HG03378 (cell line): ENCODE measurements around the gene ARFGAP3.
"Not testable (repeated sequence)": the region's sequence is repeated elsewhere in the genome, so short reads cannot be mapped to it uniquely, and the experiment has no call there.

Experiments used
- ATAC-seq: cut with Tn5 transposase; IDR thresholded peaks from one replicate; pipeline ENCODE4 v1.9.1; 2021; ENCODE audit warnings: mild to moderate bottlenecking, moderate library complexity; ENCODE audit not compliant: unreplicated experiment

The ARFGAP3 gene

DNA sequence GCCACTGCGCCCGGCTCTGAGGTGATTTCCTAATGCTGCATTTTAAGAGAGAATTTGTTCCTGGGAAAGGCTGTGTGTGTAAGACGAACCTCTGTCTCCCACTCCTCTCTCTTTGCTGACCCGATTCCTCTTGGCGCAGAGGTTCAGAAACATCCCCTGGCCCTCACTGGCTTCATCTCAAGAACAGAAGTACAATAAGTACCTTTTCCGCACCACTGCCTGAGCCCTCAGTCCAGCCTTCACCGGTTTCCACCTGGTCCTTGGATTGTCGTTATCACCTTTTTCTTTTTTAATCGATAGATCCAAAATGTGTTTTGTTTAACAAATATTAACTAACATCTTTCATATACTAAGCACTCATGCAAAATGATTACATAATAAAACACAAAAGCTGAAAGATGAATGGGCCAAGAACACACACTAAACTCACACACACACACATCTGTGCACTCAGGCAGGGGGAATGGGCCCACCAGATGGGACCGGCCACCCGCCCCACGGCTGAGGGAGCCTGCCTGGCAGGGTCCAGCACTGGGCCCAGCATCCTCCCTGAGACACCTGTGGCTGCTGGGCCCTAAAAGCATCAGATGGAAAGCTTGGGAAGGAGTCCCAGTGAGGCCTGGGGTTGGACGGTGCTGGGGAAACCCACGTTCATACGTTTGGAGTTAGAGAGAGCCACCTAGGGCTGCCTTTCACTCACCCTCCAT lies 86.0 kb downstream of the ARFGAP3 start:
- no peak for ATAC-seq

DNA sequence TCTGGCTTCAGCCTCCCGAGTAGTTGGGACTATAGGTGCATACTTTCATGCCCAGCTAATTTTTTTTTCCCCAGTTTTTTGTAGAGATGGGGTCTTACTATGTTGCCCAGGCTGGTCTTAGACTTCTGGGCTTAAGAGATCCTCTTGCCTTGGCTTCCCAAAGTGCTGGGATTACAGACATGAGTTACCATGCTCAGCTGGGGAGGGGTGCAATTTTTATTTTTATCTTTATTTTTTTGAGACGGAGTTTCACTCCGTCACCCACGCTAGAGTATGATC lies 86.7 kb downstream of the ARFGAP3 start:
- no peak for ATAC-seq

DNA sequence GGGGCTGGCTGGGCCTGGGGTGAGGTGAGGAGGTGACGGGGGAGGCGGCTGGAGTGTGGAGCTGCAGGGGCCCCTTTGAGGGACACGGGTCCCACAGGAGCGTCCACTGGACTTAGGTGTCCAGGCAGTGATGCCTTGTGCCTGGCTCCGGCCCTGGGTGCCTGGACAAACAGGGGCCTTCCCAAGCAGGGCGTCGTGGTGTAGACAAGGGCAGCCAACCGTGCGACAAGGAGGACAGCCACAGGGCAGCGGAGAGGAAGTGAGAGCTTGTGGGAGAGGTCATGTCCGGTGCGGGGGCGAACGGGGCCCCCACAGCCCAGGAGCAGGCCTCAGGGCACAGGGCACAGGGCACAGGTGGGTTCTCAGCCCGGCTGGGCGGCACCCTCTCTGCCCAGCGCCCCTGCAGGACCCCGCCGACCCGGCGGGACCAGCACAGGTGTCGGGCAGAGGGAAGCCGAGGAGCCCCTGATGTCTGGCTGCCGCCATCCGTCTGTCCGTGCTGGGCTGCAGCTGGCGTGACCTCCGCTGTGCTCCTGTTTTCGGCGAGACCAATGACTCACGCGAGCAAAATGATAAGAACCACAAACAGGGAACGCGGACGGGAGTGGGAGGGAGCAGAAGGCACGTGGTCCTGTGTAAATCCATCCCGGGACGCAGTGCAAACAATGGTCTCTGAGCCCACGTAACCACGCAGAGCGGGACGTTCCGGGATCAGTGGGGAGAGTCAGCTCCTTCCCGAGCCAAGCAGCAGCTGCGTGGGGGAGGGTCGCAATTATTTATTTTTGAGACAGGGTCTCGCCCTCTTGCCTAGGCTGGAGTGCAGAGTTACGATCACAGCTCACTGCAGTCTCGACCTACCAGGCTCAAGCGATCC lies 87.3 kb downstream of the ARFGAP3 start:
- peak; percentile 58 for ATAC-seq

DNA sequence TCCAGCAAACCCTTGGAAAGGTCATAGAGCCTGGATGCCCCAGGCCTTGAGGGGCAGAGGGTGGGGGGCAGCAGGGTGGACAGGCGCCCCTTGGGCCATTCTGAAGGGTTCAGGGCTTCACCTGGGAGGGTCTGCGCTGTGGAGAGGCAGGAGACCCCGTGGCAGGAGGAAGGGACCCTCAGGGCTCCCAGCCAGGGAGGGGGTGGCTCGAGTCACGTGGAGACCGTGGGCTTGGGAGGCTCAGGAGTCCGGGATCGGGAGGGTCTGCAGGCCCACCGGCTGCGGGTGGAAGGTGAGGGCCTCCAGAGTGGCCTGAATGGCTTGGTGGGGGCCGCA lies 87.9 kb downstream of the ARFGAP3 start:
- no peak for ATAC-seq

DNA sequence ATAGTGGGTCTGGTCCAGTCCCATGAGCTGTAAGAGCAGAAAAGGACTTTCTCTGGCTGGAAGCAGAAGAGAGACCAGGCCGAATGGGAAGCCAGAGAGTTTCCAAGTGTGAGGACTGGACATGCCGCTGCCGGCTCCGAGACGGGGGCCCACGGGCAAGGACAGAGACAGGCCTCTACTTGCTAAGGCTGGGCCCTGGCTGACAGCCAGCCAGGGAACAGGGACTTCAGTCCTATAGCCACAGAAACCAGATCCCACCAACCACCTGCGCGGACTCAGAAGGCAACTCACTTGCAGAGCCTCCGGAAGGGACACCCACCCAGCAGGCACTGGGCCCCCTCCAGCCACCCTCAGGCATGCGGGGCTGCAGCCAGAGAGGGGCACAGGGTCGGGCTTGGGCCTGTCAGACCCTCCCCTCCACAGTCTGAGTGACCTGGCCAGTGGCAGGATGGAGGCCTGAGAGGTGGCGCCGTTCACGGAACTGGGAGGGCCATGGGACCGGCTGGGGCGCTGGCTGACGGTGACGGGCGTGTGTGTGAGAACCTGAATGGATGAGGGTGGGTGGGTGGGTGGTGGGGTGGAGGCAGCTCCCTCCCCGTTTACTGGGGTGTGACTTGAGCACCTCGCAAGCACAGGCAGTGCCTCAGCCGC lies 88.6 kb downstream of the ARFGAP3 start:
- ATAC-seq, result no peak

DNA sequence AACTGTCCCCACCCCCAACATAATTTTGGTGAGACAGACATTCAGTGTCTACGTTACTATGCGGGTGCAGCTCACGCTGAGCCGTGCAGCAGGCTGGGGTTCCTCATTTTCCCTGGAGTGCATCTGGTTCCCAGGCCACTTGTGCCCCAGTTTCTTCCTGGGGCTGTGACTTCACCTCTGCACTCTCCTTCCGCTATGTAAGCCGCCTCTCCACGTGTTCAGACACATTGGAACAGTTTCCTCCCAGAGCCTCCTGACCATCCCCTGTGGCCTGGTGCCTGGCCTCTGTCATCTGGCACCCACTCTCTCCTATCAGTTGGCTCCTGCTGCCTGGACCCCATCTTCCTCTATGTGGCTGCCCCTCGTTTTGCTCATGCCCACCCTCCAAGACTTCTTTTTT lies 90.2 kb downstream of the ARFGAP3 start:
- ATAC-seq, result no peak

DNA sequence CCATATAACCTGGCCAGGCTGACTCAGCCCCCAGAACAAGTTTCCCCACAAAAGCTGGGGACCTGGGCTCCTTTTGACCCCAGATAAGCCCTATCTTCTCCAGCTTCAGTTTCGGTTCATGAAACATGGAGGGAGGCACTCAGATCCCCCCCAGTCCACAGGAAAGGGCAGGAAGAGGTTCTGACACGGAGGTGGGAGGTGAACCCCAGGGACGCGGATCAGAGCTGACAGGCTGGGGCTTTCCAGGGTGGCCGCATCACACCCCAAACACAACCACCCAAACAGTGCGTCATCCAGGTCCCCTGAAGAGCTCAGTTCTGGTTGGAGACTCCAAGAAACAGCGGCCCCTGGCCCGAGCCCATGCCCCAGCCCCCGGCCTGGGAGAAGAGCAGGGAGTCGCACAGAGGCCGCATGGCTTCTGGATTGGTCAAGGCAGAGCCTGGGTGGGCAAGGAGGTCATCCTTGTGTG lies 92.1 kb downstream of the ARFGAP3 start:
- ATAC-seq, result no peak

DNA sequence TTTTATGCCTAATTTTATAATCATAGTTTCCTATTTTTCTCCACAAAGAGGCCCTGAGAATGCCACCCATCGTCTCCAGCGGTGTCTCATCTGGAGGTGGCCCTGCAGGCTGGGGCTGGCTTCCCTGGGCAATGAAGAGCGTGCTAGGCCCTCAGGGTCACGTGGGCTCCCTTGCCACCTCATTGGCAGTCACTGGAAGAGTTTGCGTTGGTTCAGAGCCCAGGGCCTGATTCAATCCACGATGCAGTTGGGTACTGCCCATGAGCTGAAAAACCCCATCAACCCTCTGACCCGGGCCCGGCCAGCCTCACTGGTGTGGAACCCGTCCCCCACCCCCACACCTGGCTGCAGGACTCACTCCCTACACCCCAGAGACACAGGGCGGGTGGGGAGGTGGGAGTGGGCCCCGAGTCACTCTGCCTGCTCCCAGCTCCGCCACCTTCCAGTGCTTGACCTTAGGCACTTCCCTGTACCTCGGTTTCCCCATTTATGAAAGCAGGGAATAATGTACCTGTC lies 93.0 kb downstream of the ARFGAP3 start:
- no peak for ATAC-seq

DNA sequence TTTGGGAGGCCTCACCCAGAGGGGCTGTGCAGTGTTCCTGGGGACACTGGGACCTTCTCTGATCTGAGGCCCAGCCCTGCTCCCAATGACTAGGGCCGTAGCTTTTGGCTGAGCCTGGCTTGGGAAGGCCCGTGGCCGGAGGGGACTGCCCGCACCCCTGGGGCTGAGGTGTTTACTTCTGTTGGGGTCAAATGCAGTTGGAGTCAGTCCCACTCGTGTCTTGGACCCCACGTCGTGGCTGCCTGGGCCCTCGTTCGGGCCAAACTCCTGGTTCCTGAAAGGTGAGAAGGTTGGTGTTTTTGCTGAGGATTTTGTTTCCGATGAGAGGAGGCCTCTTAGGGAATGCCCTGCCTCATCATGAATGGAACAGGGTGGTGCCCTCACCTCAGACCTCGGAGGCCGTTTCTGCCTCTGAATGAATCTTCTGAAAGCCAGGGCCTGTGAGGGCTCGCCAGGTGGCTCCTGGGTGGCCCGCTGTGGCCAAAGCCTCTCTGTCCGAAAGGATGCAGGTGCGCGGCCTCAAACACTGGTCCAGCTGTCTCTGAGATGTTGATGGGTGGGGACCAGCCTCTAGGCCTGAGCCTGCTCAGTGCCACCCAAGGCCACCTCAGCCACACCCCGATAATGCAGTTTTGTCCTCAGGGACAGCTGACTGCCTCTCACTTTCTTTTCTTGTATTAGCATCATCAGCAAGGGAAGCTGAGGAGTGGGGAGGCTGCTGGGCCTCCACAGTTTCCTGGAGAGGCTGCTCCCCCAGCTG lies 96.1 kb downstream of the ARFGAP3 start:
- no peak for ATAC-seq

DNA sequence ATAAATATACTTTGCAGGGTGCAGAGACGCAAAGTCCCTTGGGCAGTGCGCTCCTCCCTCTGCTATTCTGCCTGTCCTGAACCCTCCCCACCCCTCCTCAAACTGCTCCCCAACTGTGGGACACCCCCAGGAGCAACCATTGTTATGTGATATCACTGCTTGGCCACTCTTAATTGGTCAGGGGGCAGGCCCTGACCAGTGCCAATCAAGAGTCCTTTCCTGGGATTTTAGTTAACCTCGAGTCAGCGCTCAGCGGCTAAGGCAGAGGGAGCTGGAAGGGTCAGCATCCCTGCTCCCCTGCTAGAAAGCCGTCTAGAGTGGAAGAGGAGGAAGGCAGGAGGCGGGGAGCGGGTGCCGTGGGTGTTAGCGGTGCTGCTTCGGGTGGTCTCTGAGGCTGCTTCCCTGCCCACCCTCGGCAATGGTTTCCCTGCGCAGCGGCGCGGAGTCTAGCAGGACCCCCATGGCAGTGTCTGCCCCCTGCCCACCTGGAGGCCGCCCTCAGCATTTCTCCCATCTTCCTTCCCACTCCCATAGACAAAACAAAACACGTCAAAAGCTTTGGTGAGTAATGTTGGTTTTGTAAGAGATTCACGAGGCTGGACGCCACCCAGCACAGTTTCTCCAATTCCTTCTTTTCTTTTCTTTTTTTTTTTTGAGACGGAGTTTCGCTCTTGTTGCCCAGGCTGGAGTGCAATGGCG lies 98.0 kb downstream of the ARFGAP3 start:
- ATAC-seq, result no peak

DNA sequence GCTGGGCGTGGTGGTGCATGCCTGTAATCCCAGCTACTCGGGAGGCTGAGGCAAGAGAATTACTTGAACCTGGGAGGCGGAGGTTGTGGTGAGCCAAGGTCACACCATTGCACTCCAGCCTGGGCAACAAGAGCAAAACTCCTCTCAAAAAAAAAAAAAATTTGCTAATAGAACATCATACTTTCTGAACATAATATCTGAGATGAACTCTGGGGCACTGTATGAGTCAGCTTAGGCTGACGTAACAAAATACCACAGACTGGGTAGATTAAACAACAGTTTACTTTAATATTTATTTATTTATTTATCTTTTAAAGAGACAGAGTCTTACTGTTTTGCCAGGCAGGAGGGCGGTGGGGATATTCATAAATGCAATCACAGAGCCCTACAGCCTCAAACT lies 101.5 kb downstream of the ARFGAP3 start:
- ATAC-seq, result not testable (repeated sequence)

DNA sequence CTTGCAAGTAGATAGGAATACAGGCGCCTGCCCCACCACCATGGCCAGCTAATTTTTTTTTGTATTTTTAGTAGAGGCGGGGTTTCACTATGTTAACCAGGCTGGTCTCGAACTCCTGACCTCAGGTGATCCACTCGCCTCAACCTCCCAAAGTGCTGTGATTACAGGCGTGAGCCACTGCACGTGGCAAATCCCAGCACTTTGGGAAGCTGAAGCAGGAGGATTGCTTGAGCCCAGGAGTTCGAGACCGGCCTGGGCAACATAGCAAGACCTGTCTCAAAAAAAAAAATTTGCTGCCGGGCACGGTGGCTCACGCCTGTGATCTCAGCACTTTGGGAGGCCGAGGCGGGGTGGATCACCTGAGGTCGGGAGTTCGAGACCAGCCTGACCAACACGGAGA lies 102.0 kb downstream of the ARFGAP3 start:
- not testable (repeated sequence) for ATAC-seq

DNA sequence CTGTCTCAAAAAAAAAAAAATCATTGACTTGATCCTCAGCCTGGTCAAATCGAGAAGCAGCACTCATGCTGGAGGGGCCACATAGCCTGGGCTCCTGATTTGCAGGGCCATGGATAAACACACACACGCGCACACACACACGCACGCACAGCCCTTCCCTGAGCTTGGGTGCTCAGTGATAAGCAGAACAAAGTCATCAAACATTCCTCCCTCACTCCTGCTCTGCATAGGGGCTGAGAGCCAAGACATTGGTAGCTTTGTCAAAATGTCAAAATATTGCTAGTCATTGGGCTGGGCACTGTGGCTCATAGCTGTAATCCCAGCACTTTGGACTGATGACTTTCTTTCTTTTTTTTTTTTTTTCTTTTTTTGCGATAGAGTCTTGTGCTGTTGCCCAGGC lies 102.4 kb downstream of the ARFGAP3 start:
- ATAC-seq, result no peak

DNA sequence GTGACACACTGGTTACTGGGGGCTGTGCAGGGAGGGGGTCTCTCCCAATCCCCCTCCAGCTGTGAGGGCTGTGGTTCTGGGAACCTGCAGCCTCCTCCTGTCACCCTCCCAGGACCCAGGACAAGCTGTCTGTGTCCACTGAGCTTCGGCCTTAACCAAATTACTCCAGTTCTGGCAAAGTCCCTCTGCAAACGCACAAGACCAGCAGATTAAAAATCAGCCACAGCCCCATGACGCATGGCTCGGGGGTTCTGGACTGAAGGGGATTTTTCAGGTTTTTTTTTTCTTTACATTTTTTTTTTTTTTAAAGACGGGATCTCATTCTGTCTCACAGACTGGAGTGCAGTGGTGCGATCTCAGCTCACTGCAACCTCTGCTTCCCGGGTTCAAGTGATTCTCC lies 104.2 kb downstream of the ARFGAP3 start:
- ATAC-seq, result no peak

DNA sequence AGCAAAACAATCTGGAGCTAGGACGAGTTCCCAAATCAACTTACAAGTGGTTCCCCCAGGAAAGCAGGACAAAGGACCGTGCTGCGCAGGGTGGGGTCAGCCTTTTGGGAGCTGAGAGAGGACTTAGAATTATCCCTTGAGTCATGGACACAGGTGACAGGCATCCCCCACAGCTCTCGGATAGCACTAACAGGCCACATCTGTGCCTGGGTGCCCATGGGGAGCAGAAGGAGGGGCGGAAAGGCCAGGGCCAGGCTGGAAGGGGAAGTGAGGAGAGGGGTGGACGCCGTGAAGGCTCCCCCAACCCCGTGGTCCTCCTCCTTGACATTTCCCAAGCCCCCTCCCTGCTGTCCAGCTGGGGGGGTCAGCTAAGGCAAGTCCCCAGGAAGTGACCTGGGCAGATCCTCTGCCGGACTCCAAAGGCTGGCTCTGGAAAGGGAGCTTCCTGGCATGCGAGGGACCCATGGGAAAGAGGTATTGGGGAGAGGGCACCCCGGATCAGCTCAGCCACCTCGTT lies 104.8 kb downstream of the ARFGAP3 start:
- no peak for ATAC-seq

DNA sequence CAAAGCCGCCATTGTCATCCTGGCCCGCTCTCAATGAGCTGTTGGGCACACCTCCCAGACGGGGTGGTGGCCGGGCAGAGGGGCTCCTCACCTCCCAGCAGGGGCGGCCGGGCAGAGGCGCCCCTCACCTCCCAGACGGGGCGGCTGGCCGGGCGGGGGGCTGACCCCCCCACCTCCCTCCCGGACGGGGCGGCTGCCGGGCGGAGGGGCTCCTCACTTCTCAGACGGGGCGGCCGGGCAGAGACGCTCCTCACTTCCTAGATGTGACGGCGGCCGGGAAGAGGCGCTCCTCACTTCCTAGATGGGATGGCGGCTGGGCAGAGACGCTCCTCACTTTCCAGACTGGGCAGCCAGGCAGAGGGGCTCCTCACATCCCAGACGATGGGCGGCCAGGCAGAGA lies 106.7 kb downstream of the ARFGAP3 start:
- ATAC-seq, result not testable (repeated sequence)

DNA sequence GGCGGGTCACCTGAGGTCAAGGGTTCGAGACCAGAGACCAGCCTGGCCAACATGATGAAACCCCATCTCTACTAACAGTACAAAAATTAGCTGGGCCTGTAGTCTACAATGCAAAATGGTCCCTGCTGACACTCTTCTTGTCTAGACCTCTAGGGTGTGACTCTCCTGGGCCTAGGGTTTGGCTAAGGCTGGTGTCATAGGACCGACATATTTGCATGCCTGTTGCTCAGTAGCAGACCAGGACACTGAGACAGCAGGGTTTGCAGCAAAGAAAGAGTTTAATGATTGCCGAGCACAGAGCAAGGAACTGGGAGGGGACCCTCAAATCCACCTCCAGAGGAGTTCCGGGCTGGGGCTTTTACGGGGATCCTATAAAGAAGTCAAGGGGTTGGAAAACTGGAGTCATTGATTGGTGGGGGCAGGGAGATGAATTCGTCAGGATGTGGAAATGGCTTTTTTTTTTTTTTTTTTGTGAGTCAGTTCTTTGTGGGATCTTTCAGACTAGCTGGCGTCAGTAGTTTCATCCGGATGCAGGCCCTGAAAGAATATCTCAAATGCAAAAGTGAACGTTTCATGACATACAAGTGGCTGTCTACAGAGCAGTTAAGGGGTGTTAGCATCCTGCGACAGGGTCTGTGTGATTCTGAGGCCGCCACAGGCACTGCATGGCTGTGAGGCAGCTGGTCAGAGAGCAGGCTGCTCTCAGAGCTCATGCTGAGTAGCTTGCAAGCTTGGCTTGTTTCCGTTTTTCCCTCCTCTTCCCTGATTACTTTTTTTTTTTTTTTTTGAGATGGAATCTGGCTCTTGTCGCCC lies 109.2 kb downstream of the ARFGAP3 start:
- no peak for ATAC-seq
